Dermis microvascular lymphatic vessel endothelial cell (primary cell): ENCODE results near the gene SMOC2. TPM values are rescaled to one million over a fixed set of nuclear protein-coding genes. Genes with fewer than 3 reads are reported as not detected.

ENCODE experiments used
- DNase-seq, 2 donors: peaks; one replicate each; pipeline versions ENCODE4 v3.0.0 to v3.0.0-alpha.2; 2010; ENCODE audit warnings: low read depth in 2 of 2
- total RNA-seq: library from RNA; depleted of rRNA; stranded (reverse); fragments of >200 nt; gene quantifications from 2 replicates; pipeline ENCODE4 v1.2.1, GENCODE V29; 2014

SMOC2 gene, protein sequence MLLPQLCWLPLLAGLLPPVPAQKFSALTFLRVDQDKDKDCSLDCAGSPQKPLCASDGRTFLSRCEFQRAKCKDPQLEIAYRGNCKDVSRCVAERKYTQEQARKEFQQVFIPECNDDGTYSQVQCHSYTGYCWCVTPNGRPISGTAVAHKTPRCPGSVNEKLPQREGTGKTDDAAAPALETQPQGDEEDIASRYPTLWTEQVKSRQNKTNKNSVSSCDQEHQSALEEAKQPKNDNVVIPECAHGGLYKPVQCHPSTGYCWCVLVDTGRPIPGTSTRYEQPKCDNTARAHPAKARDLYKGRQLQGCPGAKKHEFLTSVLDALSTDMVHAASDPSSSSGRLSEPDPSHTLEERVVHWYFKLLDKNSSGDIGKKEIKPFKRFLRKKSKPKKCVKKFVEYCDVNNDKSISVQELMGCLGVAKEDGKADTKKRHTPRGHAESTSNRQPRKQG
- total RNA-seq = not detected in 2 replicates

DNA sequence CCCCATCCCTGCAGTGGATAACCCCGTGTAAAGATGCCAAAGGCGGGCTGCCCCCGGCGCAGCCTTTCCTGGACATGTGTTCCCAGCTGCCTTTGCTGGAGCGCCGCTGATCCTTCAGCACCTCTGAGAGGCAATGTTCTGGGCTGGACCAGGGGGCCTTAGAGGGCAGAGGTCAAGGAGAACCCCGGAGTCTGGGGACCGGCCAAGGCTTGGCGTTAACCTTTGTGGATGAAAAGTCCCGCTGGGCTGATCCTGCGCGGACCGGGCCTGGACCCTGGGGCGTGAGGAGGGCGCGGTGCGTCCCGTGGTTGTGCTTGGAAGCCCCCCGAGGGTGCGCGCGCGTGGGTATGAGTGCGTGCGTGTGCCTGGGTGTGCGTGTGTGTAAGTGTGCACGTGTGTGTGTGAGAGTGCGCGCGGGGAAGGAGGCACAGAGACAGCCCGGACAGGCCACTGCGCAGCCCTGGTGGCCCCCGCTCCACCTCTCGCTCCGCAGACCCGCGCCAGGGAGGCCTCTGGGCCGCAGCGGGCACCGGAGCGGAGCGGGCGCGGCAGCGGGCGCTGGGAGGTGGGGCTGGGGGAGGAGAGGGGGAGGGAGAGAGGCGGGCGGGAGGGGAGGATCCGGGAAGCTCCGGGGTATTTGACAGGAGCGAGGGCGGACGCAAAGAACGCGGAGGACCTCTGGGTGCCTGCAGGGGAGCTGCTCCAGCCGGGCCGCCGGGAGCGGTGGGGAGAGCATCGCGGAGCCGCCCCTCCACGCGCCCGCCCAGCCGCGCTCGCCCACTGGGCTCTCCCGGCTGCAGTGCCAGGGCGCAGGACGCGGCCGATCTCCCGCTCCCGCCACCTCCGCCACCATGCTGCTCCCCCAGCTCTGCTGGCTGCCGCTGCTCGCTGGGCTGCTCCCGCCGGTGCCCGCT lies at the start of gene SMOC2:
SMOC2 (plus strand) TSS at position 665 of the 914 bp plus-strand sequence; CDS start at position 852, 187 bp downstream.
- no peak for DNase-seq

GRCh38 chr6:168393126-168393870 lies 47.7 kb upstream of the SMOC2 start:
- no peak for DNase-seq

DNA sequence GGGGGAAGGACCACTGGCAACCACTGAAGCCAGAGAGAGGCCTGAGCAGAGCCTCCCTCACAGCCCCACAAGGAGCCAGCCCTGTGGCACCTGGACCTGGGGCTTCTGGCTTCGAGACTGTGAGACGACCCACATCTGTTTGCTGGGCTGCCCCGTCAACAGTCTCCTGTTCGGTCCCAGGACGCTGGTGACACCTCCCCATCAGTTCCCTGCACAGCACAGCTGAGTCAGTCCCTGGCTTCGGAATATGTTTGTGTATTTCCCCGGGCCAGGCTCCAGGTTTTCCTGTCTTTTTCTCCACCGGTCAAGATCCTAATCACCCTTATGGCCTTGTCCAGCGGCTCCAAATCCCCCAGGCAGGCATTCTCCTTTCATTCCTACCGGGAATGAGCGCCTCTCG lies 46.4 kb upstream of the SMOC2 start:
- no peak for DNase-seq

DNA sequence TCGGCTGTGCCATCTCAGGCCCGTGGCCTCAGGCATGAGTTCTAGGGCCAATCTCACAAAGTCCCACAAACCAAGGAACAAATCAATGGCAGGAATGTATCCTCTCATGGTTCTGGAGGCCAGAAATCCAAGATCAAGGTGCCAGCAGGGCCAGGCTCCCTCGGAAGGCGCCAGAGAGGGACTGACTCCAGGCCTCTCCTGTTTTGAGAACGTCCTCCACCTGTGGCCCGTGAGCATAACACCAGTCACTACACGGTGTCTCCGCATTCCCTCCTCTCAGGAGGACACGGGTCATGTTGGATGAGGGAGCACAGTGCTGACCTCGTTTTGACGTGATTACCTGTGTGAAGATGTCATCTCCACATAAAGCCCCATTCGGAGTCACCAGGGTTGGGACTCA lies 45.0 kb upstream of the SMOC2 start:
- DNase-seq = no peak

GRCh38 chr6:168396561-168396960 lies 44.4 kb upstream of the SMOC2 start:
- no peak for DNase-seq

DNA sequence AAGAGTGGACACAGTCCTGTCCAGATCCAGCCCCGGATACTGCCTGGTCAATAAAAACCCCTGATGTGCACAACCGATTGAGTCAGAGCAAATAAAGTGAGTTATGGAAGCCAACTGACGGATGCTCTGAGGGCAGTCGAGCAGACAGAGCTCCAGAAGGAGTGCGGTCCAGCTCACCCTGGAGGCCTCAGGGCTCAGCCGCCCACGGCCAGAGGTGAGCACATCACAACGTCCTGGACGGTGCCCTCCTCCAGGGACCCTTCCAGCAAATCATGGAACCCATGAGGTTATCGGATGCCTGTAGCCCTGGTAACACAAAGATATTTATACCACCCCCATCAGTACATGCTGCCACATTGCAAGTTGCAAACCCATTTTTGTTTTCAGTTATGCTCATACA lies 44.0 kb upstream of the SMOC2 start:
- no peak for DNase-seq

DNA sequence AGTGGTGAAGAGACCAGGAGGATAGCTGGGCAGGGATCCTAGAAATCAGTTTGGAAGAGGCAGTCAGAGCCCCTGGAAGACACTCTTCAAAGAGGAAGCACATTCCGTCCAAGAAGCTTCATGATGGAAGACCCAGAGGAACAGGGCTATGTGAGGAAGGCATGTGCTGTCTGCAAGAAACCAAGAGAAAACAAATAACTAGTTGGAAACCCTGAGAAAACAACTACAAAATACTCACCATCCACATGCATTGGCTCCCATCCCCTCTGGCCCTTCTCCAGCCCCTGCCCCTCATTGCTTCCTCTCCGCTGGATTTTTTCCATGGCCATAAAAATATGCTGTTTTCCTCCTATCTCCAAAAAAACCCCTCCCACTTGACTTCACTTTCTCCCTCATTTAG lies 40.9 kb upstream of the SMOC2 start:
- DNase-seq = no peak

DNA sequence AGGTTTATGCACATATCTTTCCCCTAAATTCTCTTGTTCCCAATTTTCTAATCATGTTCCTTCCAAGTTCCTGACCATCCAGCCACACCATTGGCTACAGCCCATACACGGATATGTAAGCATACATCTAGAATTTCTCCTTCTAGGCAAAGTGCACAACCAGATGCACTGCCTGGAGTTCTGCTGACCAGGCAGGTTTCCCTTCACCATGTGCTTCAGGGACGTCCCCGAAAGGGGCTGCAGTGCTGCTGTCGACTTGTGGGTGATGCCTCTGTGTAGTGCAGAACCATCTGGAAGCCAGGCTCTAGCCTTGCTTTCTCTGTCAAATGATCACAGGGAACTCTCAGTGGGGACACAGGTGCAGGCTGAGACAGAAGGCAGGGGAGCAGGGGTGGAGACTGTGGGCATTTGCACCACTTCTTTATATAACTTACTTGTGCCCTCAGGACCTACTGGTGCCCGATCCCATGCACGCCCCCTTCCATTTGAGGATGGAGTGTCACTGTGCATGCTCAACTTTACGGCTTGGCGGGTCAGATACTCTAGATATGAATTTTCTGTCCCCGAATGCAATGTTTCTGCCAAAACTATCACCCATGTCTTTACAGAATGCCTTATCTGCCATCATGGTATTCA lies 37.5 kb upstream of the SMOC2 start:
- no peak for DNase-seq

- DNase-seq = no peak
Measured at GRCh38 chr6:168404560-168404959, 36.4 kb upstream of the SMOC2 start.

- no peak for DNase-seq
Measured at GRCh38 chr6:168407842-168408241, 33.1 kb upstream of the SMOC2 start.

DNA sequence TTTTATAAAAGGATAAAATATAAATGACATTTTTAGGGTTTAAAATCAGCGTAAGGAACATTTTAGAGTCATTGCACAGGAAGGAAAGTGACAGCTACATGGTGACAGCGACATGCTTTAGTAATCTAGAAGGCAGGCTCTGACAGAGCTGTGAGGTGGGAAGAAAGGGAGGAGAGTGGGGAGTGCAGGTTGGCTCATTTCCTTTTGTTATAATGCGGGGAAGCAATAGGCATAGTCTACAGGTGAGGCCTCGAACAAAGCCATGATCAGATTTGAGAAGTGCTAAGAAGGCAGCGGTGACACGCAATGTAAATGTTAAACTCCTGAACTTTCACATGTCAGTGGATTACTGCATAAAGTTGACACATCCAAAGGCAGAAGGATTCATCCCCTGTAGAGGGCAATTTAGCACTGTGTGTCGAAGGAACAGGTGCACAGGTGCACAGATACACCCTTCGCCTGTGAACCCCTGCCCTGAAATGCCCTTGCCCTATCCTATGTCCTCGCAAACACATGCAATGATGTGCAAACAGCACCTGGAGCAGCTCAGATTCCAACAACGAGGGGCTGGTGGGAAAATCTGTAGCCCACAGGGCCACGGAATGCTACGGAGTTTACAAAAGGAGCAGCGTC lies 32.4 kb upstream of the SMOC2 start:
- no peak for DNase-seq

- DNase-seq = no peak
Measured at GRCh38 chr6:168410035-168410434, 30.9 kb upstream of the SMOC2 start.

DNA sequence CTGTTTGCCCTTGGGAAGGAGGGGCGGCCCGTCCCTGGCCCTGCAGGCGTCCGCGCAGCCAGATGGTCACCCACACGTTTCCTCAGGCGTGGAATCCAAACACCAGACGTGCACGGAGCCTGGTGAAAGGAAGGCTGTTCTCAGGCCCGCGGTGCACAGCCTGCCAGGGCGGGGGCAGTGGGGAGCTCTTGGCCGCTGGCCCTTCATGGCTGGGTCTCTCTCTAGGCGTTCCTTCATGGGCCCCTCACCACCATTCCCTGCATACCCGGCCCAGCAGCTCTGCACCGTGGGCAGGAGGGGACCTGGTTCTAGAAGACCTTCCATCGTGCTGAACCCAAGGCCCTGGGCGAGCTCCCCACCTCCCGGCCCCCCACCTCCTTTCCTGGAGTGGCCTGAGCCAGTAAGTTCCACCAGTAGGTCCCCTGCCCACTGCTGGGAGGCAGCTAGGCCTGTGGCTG lies 30.4 kb upstream of the SMOC2 start:
- DNase-seq = no peak

GRCh38 chr6:168411130-168411529 lies 29.9 kb upstream of the SMOC2 start:
- DNase-seq = no peak

DNA sequence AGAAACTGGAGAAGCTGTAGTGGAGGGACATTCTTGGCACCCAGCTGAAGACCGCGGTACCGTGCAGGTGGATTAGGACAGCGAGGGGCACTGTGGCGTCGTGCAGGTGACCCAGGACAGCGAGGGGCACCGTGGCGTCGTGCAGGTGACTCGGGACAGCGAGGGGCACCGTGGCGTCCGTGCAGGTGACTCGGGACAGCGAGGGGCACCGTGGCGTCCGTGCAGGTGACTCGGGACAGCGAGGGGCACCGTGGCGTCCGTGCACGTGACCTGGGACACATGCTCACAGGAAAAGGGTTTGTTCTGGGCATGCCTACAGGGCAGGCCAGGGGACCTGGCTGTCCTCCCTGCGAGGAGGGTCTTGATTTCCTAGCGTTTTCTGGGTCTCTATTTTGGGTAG lies 29.2 kb upstream of the SMOC2 start:
- no peak for DNase-seq

DNA sequence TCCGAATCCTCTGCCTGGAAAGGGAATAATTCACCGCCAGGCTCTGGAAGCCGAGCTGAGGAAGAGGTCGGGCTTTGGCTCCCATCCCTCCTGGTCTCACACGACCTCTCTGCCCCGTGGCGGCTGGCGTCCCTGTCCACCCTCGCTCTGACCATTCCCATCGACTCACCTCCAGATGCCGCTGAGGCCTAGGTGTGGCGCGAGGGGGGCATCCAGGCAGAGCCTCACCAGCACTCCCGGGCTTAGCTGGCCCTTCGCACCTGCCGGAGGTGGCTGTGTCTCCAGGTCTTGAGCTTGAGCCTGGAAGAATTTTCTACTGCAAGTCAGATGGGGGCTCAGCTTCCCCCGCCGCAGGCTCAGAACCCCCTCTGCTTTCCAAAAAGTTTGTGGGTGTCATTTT lies 28.5 kb upstream of the SMOC2 start:
- no peak for DNase-seq

GRCh38 chr6:168413018-168413720 lies 27.8 kb upstream of the SMOC2 start:
- DNase-seq = no peak

- no peak for DNase-seq
Measured at GRCh38 chr6:168413856-168414255, 27.1 kb upstream of the SMOC2 start.

- no peak for DNase-seq
Measured at GRCh38 chr6:168414336-168415097, 26.5 kb upstream of the SMOC2 start.
